SK-N-SH (cell line): ENCODE measurements around the gene ATP6V0B. TPM values are rescaled to one million over a fixed set of nuclear protein-coding genes. Genes with fewer than 3 reads are reported as not detected.

Experiments
- CTCF ChIA-PET: fragments of 300-600, 350-600 bp; formaldehyde crosslinking; extraction: SDS; loops from one replicate; lab custom pipeline; 2021; lab: Yijun Ruan, JAX
- POLR2A ChIA-PET: fragments of 350-600 bp; sonication (Branson Sonifier 250); formaldehyde crosslinking; extraction: SDS; loops from one replicate; lab custom pipeline; 2020; ENCODE audit warnings: antibody characterized with exemption, inconsistent platforms; lab: Yijun Ruan, JAX
- DNase-seq: peaks from one replicate; pipeline ENCODE4 v3.0.0; 2012
- H2AFZ ChIP-seq: fragments of 200-600 bp; sonication (generic); 2 replicates; pipeline ENCODE4 v1.8.1; 2016; ENCODE audit warnings: antibody characterized with exemption, mild to moderate bottlenecking, low read depth
- H3F3A ChIP-seq: fragments of 200-600 bp; sonication (generic); replicated peaks from 2 replicates; pipeline ENCODE3; 2016; ENCODE audit warnings: antibody characterized with exemption, mild to moderate bottlenecking; ENCODE audit not compliant: insufficient read depth
- H3K27ac ChIP-seq, 2 experiments: fragments of 200-500 bp in 1 of 2; fragments of 200-600 bp in 1 of 2; sonication (Bioruptor generic) in 1 of 2; sonication (generic), shearing (Covaris generic) in 1 of 2; 2 replicates each; pipeline versions ENCODE4 v1.5.1 to v1.6.1; 2014 to 2016; ENCODE audit warnings: low read depth in 2 of 2, inconsistent platforms in 1 of 2, low read length in 1 of 2, mild to moderate bottlenecking in 1 of 2, mixed read lengths in 1 of 2
- H3K27me3 ChIP-seq: fragments of 200-600 bp; sonication (generic), shearing (Covaris generic); 2 replicates; pipeline ENCODE4 v1.6.1; 2016; ENCODE audit warnings: mixed run types; ENCODE audit not compliant: insufficient read depth
- H3K36me3 ChIP-seq, 2 experiments: fragments of 200-500 bp in 1 of 2; fragments of 200-600 bp in 1 of 2; sonication (Bioruptor generic) in 1 of 2; sonication (generic) in 1 of 2; replicated peaks in 1 of 2; 2 replicates each; pipeline versions ENCODE3 to v1.5.1; 2014 to 2016; ENCODE audit warnings: low read length in 1 of 2, mild to moderate bottlenecking in 1 of 2; ENCODE audit not compliant: insufficient read depth in 2 of 2, control insufficient read depth in 1 of 2
- H3K4me1 ChIP-seq, 2 experiments: fragments of 200-500 bp in 1 of 2; fragments of 200-600 bp in 1 of 2; sonication (Bioruptor generic) in 1 of 2; sonication (generic), shearing (Covaris generic) in 1 of 2; 2 replicates each; pipeline versions ENCODE4 v1.5.1 to v1.6.1; 2014 to 2016; ENCODE audit warnings: low read depth in 1 of 2, low read length in 1 of 2, mixed run types in 1 of 2; ENCODE audit not compliant: insufficient read depth in 2 of 2, control insufficient read depth in 1 of 2
- H3K4me2 ChIP-seq: fragments of 200-600 bp; sonication (generic), shearing (Covaris generic); 2 replicates; pipeline ENCODE4 v1.6.1; 2017; ENCODE audit warnings: mixed run types
- H3K4me3 ChIP-seq, 2 experiments: fragments of 200-500 bp in 1 of 2; fragments of 200-600 bp in 1 of 2; sonication (Bioruptor generic) in 1 of 2; sonication (generic), shearing (Covaris generic) in 1 of 2; 2 replicates each; pipeline versions ENCODE4 v1.5.1 to v1.8.1; 2014 to 2016; ENCODE audit warnings: low read depth in 2 of 2, inconsistent platforms in 1 of 2, low read length in 1 of 2, mild to moderate bottlenecking in 1 of 2, mixed read lengths in 1 of 2, moderate library complexity in 1 of 2
- H3K79me2 ChIP-seq: fragments of 200-600 bp; sonication (generic); 2 replicates; pipeline ENCODE4 v1.8.1; 2017; ENCODE audit warnings: mild to moderate bottlenecking; ENCODE audit not compliant: insufficient read depth
- H3K9ac ChIP-seq: fragments of 200-600 bp; sonication (generic); 2 replicates; pipeline ENCODE4 v1.6.1; 2017; ENCODE audit warnings: mixed run types
- H3K9me2 ChIP-seq: fragments of 200-600 bp; sonication (generic); 2 replicates; pipeline ENCODE4 v1.6.1; 2017; ENCODE audit warnings: mixed run types
- H3K9me3 ChIP-seq: fragments of 200-600 bp; sonication (generic); 2 replicates; pipeline ENCODE4 v1.6.1; 2017; ENCODE audit warnings: mixed run types, mild to moderate bottlenecking, moderate library complexity
- H4K20me1 ChIP-seq: fragments of 200-600 bp; sonication (generic); 2 replicates; pipeline ENCODE4 v1.6.1; 2017; ENCODE audit warnings: mild to moderate bottlenecking, mixed run types; ENCODE audit not compliant: insufficient read depth
- CHD2 ChIP-seq: fragments of 150-350 bp; IDR thresholded peaks from 2 replicates; pipeline ENCODE4 v1.6.1; 2018; ENCODE audit warnings: low read length; ENCODE audit not compliant: partially characterized antibody
- RFX5 ChIP-seq: IDR thresholded peaks from 2 replicates; pipeline ENCODE4 v1.6.1; 2012; ENCODE audit warnings: mild to moderate bottlenecking, improper control_type of control experiment, low read length
- SIN3A ChIP-seq: IDR thresholded peaks from 2 replicates; pipeline ENCODE4 v1.6.1; 2012; ENCODE audit warnings: low read depth, mild to moderate bottlenecking, low read length, moderate library complexity, borderline replicate concordance
- TCF12 ChIP-seq: IDR thresholded peaks from 2 replicates; pipeline ENCODE4 v1.4.0; 2012
- TEAD4 ChIP-seq: IDR thresholded peaks from 2 replicates; pipeline ENCODE4 v1.4.0; 2012; ENCODE audit warnings: mild to moderate bottlenecking, borderline replicate concordance; ENCODE audit not compliant: insufficient read depth
- WGBS: methylation state at CpG from one replicate; pipeline ENCODE4 v1.1.6; 2017; ENCODE audit warnings: low lambda C conversion rate; 5-methylcytosine and 5-hydroxymethylcytosine counted together
- polyA plus RNA-seq, 3 experiments: library from polyadenylated mRNA; depleted of rRNA; stranded (reverse); fragments of >200 nt; gene quantifications; 2 replicates each; pipeline ENCODE4 v1.2.3, GENCODE V29; 2012
- TF ChIP-seq, protein P1 (sequence below): IDR thresholded peaks from 2 replicates; pipeline ENCODE4 v1.4.0; 2012; ENCODE audit warnings: low read depth, borderline replicate concordance
- TF ChIP-seq, protein P2 (sequence below): IDR thresholded peaks from 2 replicates; pipeline ENCODE4; 2012

The ATP6V0B gene
- polyA plus RNA-seq, 1 of the 3 experiments (the other 2 are of a cell fraction) = 180 TPM

DNA sequence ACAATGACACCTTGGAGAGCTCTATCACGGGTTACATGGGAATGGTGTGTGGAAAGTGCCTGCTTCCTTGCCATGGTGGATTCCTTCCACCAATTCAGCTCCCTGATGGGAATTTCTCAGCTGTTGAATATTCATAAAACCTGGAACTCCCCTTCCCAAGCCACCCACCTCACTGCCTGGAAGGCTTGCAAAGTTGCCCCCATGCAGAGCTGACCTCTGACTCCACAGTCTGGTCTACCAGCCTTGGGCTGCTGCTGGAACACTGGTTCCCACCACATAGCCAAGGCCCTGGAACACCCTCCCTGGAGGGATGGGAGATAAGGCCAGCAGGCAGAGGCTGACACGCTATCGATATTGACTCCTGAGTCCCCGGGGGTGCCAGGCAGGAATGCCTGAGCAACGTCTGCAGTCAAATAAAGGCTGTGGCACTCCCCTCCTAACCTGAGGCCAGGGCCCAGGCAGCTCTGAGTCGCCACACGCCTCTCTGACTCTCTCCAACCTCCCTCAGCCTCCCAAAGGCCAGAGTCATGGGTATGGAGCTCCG, 25.4 kb downstream of the ATP6V0B start:
- 77% methylated on average over 3 of the region's 8 CpGs for WGBS

DNA sequence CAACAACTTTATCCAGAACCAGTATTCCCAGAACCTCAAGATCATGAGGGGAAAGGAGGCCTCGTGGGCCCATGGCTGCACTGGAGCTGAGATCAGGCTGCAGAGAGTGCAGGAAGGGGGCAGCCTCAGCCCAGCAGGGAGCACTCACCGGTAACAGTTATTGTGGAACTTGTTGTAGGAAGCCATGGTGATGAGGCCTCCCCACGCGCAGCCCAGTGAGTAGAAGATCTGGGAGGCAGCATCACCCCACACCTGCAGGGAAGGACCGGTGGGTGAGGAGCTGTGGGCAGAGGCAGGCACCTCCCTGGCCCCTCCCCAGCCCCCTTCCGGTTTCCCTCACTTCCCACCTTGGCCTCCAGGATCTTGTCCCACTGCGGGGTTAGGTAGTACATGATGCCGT, 27.4 kb downstream of the ATP6V0B start:
- H3K27ac ChIP-seq = no peak overlapping the region
- POLR2A ChIA-PET = no interaction called here

More for the DNA sequence above, 25.4 kb downstream of the ATP6V0B start:
- H3K36me3 ChIP-seq = no peaks in the 10 kb centered on the region
- no peaks in the 10 kb centered on the region for H3F3A ChIP-seq
- no peaks in the 10 kb centered on the region for H3K9me2 ChIP-seq
- ChIA-PET CTCF (interaction anchor here (0.7 to 20.6 kb wide), 5 partner anchors 26 to 731 kb away, joined by 3 to 598 read pairs (median 3); partner anchors contain the start of genes RNU5D-1 and SLC6A9), POLR2A (no interaction called here)
- peaks cover 0 to 52% of the 10 kb centered on the region in 2 experiments; a peak in 2 of 4 replicates for H3K4me1 ChIP-seq
- H3K4me2 ChIP-seq = no peak overlapping the region
- H3K9ac ChIP-seq = no peak overlapping the region
- no peaks in the 10 kb centered on the region for H3K9me3 ChIP-seq
- no peak overlapping the region; a peak in 1 of 4 replicates for H3K27ac ChIP-seq
- no peak overlapping the region for H2AFZ ChIP-seq
- no peaks in the 10 kb centered on the region for H4K20me1 ChIP-seq
- no peaks in the 10 kb centered on the region for H3K27me3 ChIP-seq
- no peak overlapping the region for H3K4me3 ChIP-seq
- H3K79me2 ChIP-seq = no peaks in the 10 kb centered on the region
- no peak for DNase-seq
- no peak for TF ChIP-seq TCF12
- TF ChIP-seq TEAD4 = no peak
- no peak for TF ChIP-seq RFX5
- TF ChIP-seq CHD2 = no peak

More for the DNA sequence above, 27.4 kb downstream of the ATP6V0B start:
- H3K36me3 ChIP-seq = no peaks in the 10 kb centered on the region
- no peaks in the 10 kb centered on the region for H3K9me3 ChIP-seq
- no peak for DNase-seq
- H4K20me1 ChIP-seq = no peaks in the 10 kb centered on the region
- no peaks in the 10 kb centered on the region for H3K27me3 ChIP-seq
- no peaks in the 10 kb centered on the region for H3F3A ChIP-seq
- no peak overlapping the region for H2AFZ ChIP-seq
- no peak overlapping the region for H3K4me2 ChIP-seq
- H3K4me1 ChIP-seq = peaks cover 0 to 36% of the 10 kb centered on the region in 2 experiments; a peak in 2 of 4 replicates
- 88% methylated on average over 7 of the region's 8 CpGs for WGBS
- no peak overlapping the region for H3K9ac ChIP-seq
- H3K4me3 ChIP-seq = no peak overlapping the region
- TF ChIP-seq SIN3A (no peak), TEAD4 (no peak)
- TF ChIP-seq, protein P1, sequence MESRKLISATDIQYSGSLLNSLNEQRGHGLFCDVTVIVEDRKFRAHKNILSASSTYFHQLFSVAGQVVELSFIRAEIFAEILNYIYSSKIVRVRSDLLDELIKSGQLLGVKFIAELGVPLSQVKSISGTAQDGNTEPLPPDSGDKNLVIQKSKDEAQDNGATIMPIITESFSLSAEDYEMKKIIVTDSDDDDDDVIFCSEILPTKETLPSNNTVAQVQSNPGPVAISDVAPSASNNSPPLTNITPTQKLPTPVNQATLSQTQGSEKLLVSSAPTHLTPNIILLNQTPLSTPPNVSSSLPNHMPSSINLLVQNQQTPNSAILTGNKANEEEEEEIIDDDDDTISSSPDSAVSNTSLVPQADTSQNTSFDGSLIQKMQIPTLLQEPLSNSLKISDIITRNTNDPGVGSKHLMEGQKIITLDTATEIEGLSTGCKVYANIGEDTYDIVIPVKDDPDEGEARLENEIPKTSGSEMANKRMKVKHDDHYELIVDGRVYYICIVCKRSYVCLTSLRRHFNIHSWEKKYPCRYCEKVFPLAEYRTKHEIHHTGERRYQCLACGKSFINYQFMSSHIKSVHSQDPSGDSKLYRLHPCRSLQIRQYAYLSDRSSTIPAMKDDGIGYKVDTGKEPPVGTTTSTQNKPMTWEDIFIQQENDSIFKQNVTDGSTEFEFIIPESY = no peak
- TF ChIP-seq, protein P2, sequence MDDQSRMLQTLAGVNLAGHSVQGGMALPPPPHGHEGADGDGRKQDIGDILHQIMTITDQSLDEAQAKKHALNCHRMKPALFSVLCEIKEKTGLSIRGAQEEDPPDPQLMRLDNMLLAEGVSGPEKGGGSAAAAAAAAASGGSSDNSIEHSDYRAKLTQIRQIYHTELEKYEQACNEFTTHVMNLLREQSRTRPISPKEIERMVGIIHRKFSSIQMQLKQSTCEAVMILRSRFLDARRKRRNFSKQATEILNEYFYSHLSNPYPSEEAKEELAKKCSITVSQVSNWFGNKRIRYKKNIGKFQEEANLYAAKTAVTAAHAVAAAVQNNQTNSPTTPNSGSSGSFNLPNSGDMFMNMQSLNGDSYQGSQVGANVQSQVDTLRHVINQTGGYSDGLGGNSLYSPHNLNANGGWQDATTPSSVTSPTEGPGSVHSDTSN = no peak
- TF ChIP-seq, all 33 proteins: peak for 0
- Histone ChIP-seq H3K79me2 (no peaks in the 10 kb centered on the region), H3K9me2 (no peaks in the 10 kb centered on the region)
- CTCF ChIA-PET = interaction anchor here (0.6 to 20.6 kb wide), 5 partner anchors 9 to 238 kb away, joined by 3 to 598 read pairs (median 4); partner anchors contain the start of gene SLC6A9
